Thyroid gland (tissue), 4 donors: ENCODE data around the gene HNRNPA2B1.

Experiments
- CTCF ChIP-seq, 6 experiments: fragments of 200-600 bp in 3 of 6; fragments of 450-650 bp in 3 of 6; sonication (generic) in 3 of 6; IDR thresholded peaks; one replicate each; pipeline ENCODE4 v1.5.1; 2016 to 2019; ENCODE audit warnings: antibody characterized with exemption in 6 of 6, mild to moderate bottlenecking in 2 of 6, inconsistent platforms in 1 of 6, moderate library complexity in 1 of 6
- POLR2A ChIP-seq, 2 donors: fragments of 450-650 bp; IDR thresholded peaks; one replicate each; pipeline ENCODE4 v1.6.1; 2017; ENCODE audit warnings: antibody characterized with exemption in 2 of 2, mild to moderate bottlenecking in 2 of 2, moderate library complexity in 1 of 2

GRCh38 chr7:26208040-26208439, 7.5 kb upstream of the HNRNPA2B1 start:
- TF ChIP-seq CTCF (IDR thresholded peaks at IDR 0.05) (no peak), POLR2A (IDR thresholded peaks at IDR 0.05) (no peak)
